HCT116 (cell line): ENCODE data around the gene ARSG. TPM values are rescaled to one million over a fixed set of nuclear protein-coding genes. Genes with fewer than 3 reads are reported as not detected.

ENCODE experiments used
- ATAC-seq: fragments of 200-7000 bp; cut with Tn5 transposase; 2 replicates; pipeline ENCODE4 v1.9.1; 2020; ENCODE audit warnings: mild to moderate bottlenecking, moderate library complexity
- BruUV-seq: library from RNA; stranded (reverse); fragments of 400-500 nt; replicated peaks from 2 replicates; lab custom pipeline; 2021; lab: Mats Ljungman, UMichigan
- CTCF ChIA-PET: fragments of 300-600 bp; sonication (Branson Sonifier 250); formaldehyde crosslinking; loops from one replicate; lab custom pipeline; 2021; ENCODE audit warnings: antibody characterized with exemption; lab: Charles Lee
- POLR2A ChIA-PET: fragments of 300-600, 350-600 bp; sonication (Branson Sonifier 250); formaldehyde crosslinking; loops from one replicate; lab custom pipeline; 2021; ENCODE audit warnings: antibody characterized with exemption; lab: Charles Lee
- RAD21 ChIA-PET, 2 experiments: fragments of 300-600 bp; sonication (Branson Sonifier 250); formaldehyde crosslinking; loops; one replicate each; lab custom pipeline; 2023; ENCODE audit warnings: low total read pairs in 2 of 2; ENCODE audit not compliant: uncharacterized antibody in 2 of 2, unreplicated experiment in 2 of 2, low non-redundant PET in 1 of 2; lab: Charles Lee
- DNase-seq: peaks from one replicate; pipeline ENCODE4 v3.0.0-alpha.2; 2010; ENCODE audit warnings: low read depth, low spot score
- H2AFZ ChIP-seq: fragments of 200-600 bp; shearing (Covaris generic), sonication (generic); 2 replicates; pipeline ENCODE4 v1.6.1; 2017; ENCODE audit warnings: low read depth, mixed run types, mixed read lengths, antibody characterized with exemption, low read length; ENCODE audit not compliant: poor library complexity, severe bottlenecking
- H3K27ac ChIP-seq: 2 replicates; pipeline ENCODE4 v1.5.1; 2012; ENCODE audit warnings: low read depth, low read length
- H3K27me3 ChIP-seq: fragments of 200-600 bp; sonication (generic); 2 replicates; pipeline ENCODE4 v1.6.1; 2016; ENCODE audit warnings: mixed run types, low read length, mixed read lengths; ENCODE audit not compliant: insufficient read depth
- H3K36me3 ChIP-seq, 2 experiments: fragments of 200-500 bp in 1 of 2; fragments of 200-600 bp in 1 of 2; sonication (Bioruptor generic) in 1 of 2; sonication (generic) in 1 of 2; 2 replicates each; pipeline versions ENCODE4 v1.5.1 to v1.6.1; 2014 to 2016; ENCODE audit warnings: low read length in 2 of 2, inconsistent platforms in 1 of 2, mixed read lengths in 1 of 2, mixed run types in 1 of 2; ENCODE audit not compliant: insufficient read depth in 2 of 2, control insufficient read depth in 1 of 2
- H3K4me1 ChIP-seq, 2 experiments: fragments of 200-600 bp in 1 of 2; sonication (generic) in 1 of 2; 2 replicates each; pipeline versions ENCODE4 v1.5.1 to v1.6.1; 2012 to 2017; ENCODE audit warnings: low read length in 2 of 2, inconsistent platforms in 1 of 2, mild to moderate bottlenecking in 1 of 2, mixed read lengths in 1 of 2, mixed run types in 1 of 2, moderate library complexity in 1 of 2; ENCODE audit not compliant: insufficient read depth in 2 of 2, control insufficient read depth in 1 of 2
- H3K4me2 ChIP-seq: fragments of 200-600 bp; sonication (generic); 2 replicates; pipeline ENCODE4 v1.6.1; 2017; ENCODE audit warnings: mixed run types, low read length, mixed read lengths
- H3K4me3 ChIP-seq, 2 experiments: fragments of 200-600 bp in 1 of 2; sonication (generic) in 1 of 2; replicated peaks in 1 of 2; 2 replicates each; pipeline ENCODE4 v1.5.1; 2011 to 2016; ENCODE audit warnings: low read length in 2 of 2, control low read depth in 1 of 2, low read depth in 1 of 2, mild to moderate bottlenecking in 1 of 2, mixed read lengths in 1 of 2, mixed run types in 1 of 2
- H3K79me2 ChIP-seq: fragments of 200-600 bp; sonication (generic); 2 replicates; pipeline ENCODE4 v1.6.1; 2017; ENCODE audit warnings: mild to moderate bottlenecking, mixed run types, low read length, moderate library complexity, mixed read lengths; ENCODE audit not compliant: insufficient read depth
- H3K9ac ChIP-seq: fragments of 200-600 bp; sonication (generic); 2 replicates; pipeline ENCODE4 v1.6.1; 2016; ENCODE audit warnings: low read length, mixed read lengths
- H3K9me2 ChIP-seq: fragments of 200-600 bp; sonication (generic), shearing (Covaris generic); 2 replicates; pipeline ENCODE4 v1.6.1; 2017; ENCODE audit warnings: mixed run types, mild to moderate bottlenecking, moderate library complexity; ENCODE audit not compliant: insufficient read depth
- H3K9me3 ChIP-seq, 2 experiments: fragments of 200-500 bp in 1 of 2; fragments of 200-600 bp in 1 of 2; sonication (Bioruptor generic) in 1 of 2; sonication (generic) in 1 of 2; 2 replicates each; pipeline ENCODE4 v1.6.1; 2014 to 2017; ENCODE audit warnings: low read length in 2 of 2, mixed read lengths in 2 of 2, inconsistent platforms in 1 of 2, low read depth in 1 of 2, mild to moderate bottlenecking in 1 of 2, mixed run types in 1 of 2, moderate library complexity in 1 of 2; ENCODE audit not compliant: control insufficient read depth in 1 of 2, insufficient read depth in 1 of 2
- H4K20me1 ChIP-seq: fragments of 200-600 bp; sonication (generic), shearing (Covaris generic); 2 replicates; pipeline ENCODE4 v1.6.1; 2017; ENCODE audit warnings: mixed run types, mild to moderate bottlenecking, moderate library complexity; ENCODE audit not compliant: insufficient read depth
- ATF3 ChIP-seq: IDR thresholded peaks from 2 replicates; pipeline ENCODE4 v1.6.1; 2012
- CBX3 ChIP-seq: IDR thresholded peaks from 2 replicates; pipeline ENCODE4 v1.6.1; 2012; ENCODE audit warnings: low read depth
- CEBPB ChIP-seq: IDR thresholded peaks from 2 replicates; pipeline ENCODE4 v1.6.1; 2012; ENCODE audit warnings: low read depth
- CTCF ChIP-seq, 3 experiments: fragments of 200-600 bp in 1 of 3; sonication (generic) in 1 of 3; IDR thresholded peaks in 2 of 3; conservative IDR thresholded peaks in 1 of 3; 2 replicates each; pipeline ENCODE4 v1.5.1; 2012 to 2017; ENCODE audit warnings: low read depth in 2 of 3, low read length in 2 of 3, antibody characterized with exemption in 1 of 3, borderline replicate concordance in 1 of 3, control low read depth in 1 of 3, mild to moderate bottlenecking in 1 of 3, mixed read lengths in 1 of 3, mixed run types in 1 of 3, moderate library complexity in 1 of 3; ENCODE audit not compliant: insufficient read depth in 1 of 3
- ELF1 ChIP-seq: IDR thresholded peaks from 2 replicates; pipeline ENCODE4 v1.6.1; 2012; ENCODE audit warnings: low read depth, borderline replicate concordance
- EZH2 ChIP-seq: fragments of 200-600 bp; sonication (generic); IDR thresholded peaks from 2 replicates; pipeline ENCODE4 v1.6.1; 2017; ENCODE audit warnings: antibody characterized with exemption, mixed run types
- EZH2phosphoT487 ChIP-seq: fragments of 200-600 bp; IDR thresholded peaks from 2 replicates; pipeline ENCODE4 v1.6.1; 2018; ENCODE audit warnings: antibody characterized with exemption, borderline replicate concordance
- FOSL1 ChIP-seq: IDR thresholded peaks from 2 replicates; pipeline ENCODE4 v1.6.1; 2012; ENCODE audit warnings: low read depth
- JUND ChIP-seq: IDR thresholded peaks from 2 replicates; pipeline ENCODE4 v1.6.1; 2012
- MAX ChIP-seq: IDR thresholded peaks from 2 replicates; pipeline ENCODE4 v1.6.1; 2012
- POLR2AphosphoS5 ChIP-seq: IDR thresholded peaks from 2 replicates; pipeline ENCODE4 v1.6.1; 2011; ENCODE audit warnings: mild to moderate bottlenecking, low read depth, low read length, moderate library complexity
- RAD21 ChIP-seq: IDR thresholded peaks from 2 replicates; pipeline ENCODE4 v1.6.1; 2012; ENCODE audit warnings: low read depth, mild to moderate bottlenecking
- REST ChIP-seq: IDR thresholded peaks from 2 replicates; pipeline ENCODE4 v1.6.1; 2012; ENCODE audit warnings: low read depth
- SRF ChIP-seq: IDR thresholded peaks from 2 replicates; pipeline ENCODE4 v1.6.1; 2012; ENCODE audit warnings: low read depth
- TCF7L2 ChIP-seq: IDR thresholded peaks from 2 replicates; pipeline ENCODE4 v1.7.0; 2011; ENCODE audit warnings: borderline replicate concordance, inconsistent platforms; ENCODE audit not compliant: insufficient read depth, insufficient read length; ENCODE audit errors: extremely low read depth
- YY1 ChIP-seq: IDR thresholded peaks from 2 replicates; pipeline ENCODE4 v1.6.1; 2011; ENCODE audit warnings: low read length, low read depth, moderate library complexity, mild to moderate bottlenecking; ENCODE audit not compliant: insufficient replicate concordance; ENCODE audit errors: extremely low read depth
- ZBTB33 ChIP-seq: IDR thresholded peaks from 2 replicates; pipeline ENCODE4 v1.6.1; 2011; ENCODE audit warnings: mild to moderate bottlenecking, low read length, moderate library complexity; ENCODE audit not compliant: insufficient replicate concordance; ENCODE audit errors: extremely low read depth
- ZNF274 ChIP-seq: fragments of 200-500 bp; sonication (Bioruptor generic); IDR thresholded peaks from 2 replicates; pipeline ENCODE4 v1.6.1; 2014; ENCODE audit warnings: mild to moderate bottlenecking, low read depth, low read length, inconsistent platforms
- intact Hi-C: fragments of 100-400 bp; cut with micrococcal nuclease; formaldehyde crosslinking; loops from 2 replicates; pipeline ENCODE4 v1.10.0; 2022
- total RNA-seq: library from RNA; stranded (reverse); gene quantifications from one replicate; pipeline ENCODE4 v1.2.1, GENCODE V29; 2021; ENCODE audit not compliant: unreplicated experiment

ARSG gene
- total RNA-seq, 1 experiment from 2014 or later: 17.1 TPM

GRCh38 chr17:68384941-68385340 lies 93.6 kb downstream of the ARSG start:
- TF ChIP-seq YY1 (no peak), ATF3 (no peak), CEBPB (no peak), ELF1 (no peak), EZH2phosphoT487 (no peak), JUND (no peak), ZBTB33 (no peak), POLR2AphosphoS5 (no peak), RAD21 (no peak), ZNF274 (no peak), EZH2 (no peak), REST (no peak), FOSL1 (no peak), CBX3 (no peak), CTCF (IDR thresholded peaks at IDR 0.05 in 2 of 3, conservative IDR thresholded peaks at IDR 0.05 in 1 of 3; ENCODE audit: borderline replicate concordance in 1 of 3, insufficient read depth in 1 of 3, low read depth in 2 of 3, low read length in 2 of 3) (no peak), MAX (no peak), SRF (no peak), TCF7L2 (no peak)
- no peaks in the 10 kb centered on the region for H3K9me2 ChIP-seq
- no peaks in the 10 kb centered on the region for H3K27me3 ChIP-seq
- ATAC-seq (no peak), DNase-seq (no peak)
- intact Hi-C loops: loop anchor here (5.0 to 10.0 kb wide), 2 partner anchors 73 to 980 kb away; no protein-coding TSS in a partner anchor
- H3K4me3 ChIP-seq: no peak overlapping the region
- H3K9ac ChIP-seq: peak overlapping the region; percentile 50
- H3K4me2 ChIP-seq: peak overlapping the region; percentile 60
- H3K79me2 ChIP-seq: no peaks in the 10 kb centered on the region
- no peaks in the 10 kb centered on the region for H3K9me3 ChIP-seq
- no TSS peak for BruUV-seq
- CTCF ChIA-PET: interaction anchor here (0.7 to 4.0 kb wide), 2 partner anchors 14 kb away, joined by 4 to 22 read pairs; no protein-coding TSS in a partner anchor
- peaks cover 76 to 82% of the 10 kb centered on the region in 2 experiments for H3K4me1 ChIP-seq
- H2AFZ ChIP-seq: no peak overlapping the region
- RAD21 ChIA-PET: interaction anchor here (0.6 to 2.9 kb wide), 2 partner anchors 14 to 37 kb away, joined by 3 to 7 read pairs; no protein-coding TSS in a partner anchor
- POLR2A ChIA-PET: no interaction called here
- no peaks in the 10 kb centered on the region for H4K20me1 ChIP-seq
- no peaks in the 10 kb centered on the region for H3K36me3 ChIP-seq
- peak overlapping the region; percentile 96 for H3K27ac ChIP-seq
